Skin of body (tissue), 2 donors: ENCODE measurements around the gene TTC28. TPM values are rescaled to one million over a fixed set of nuclear protein-coding genes. Genes with fewer than 3 reads are reported as not detected.

Experiments
- DNase-seq: peaks from one replicate; lab custom pipeline; 2025; lab: John Stamatoyannopoulos, UW
- total RNA-seq: library from RNA; depleted of rRNA; stranded (reverse); fragments of >200 nt; gene quantifications from one replicate; pipeline ENCODE4 v1.2.3, GENCODE V29; 2014

TTC28 gene
- total RNA-seq, 1 donor from 2014 or later: 29.0 TPM

DNA sequence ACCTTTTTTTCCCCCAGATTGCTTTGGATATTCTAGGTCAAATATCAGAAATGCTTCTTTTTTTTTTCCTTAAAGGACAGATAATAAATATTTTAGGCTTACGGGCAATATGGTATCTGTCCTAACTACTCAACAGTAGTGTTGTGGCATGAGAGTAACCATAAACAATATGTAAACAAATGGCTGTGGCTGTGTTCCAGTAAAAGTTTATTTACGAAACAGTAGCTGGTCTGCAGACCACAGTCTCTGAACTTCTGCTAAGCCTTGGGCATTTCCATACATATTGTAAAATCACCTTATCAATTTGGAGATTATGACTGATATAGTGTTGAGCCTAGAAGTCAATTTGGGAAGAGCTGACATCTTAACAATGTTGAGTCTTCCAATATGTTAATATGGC is 621.6 kb downstream of the TTC28 start:
- DNase-seq: no peak

DNA sequence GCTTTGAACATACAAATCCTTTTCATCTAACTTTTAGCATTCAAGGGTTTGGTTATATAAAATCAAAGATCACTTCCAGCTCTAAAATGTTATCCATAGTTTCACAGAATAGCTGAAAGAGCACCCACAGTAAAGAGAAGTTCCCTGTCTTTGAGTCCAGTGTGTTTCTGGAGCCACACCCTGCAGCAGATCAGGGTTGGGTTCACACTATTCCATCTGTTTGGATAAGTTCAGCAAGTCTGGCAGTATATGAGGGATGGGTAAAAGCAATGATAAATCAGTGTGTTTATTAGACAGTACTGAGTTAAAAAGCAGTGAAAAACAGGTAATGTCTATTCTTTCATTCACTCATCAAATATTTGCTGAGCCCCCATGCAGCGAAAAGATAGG is 624.8 kb downstream of the TTC28 start:
- no peak for DNase-seq

DNA sequence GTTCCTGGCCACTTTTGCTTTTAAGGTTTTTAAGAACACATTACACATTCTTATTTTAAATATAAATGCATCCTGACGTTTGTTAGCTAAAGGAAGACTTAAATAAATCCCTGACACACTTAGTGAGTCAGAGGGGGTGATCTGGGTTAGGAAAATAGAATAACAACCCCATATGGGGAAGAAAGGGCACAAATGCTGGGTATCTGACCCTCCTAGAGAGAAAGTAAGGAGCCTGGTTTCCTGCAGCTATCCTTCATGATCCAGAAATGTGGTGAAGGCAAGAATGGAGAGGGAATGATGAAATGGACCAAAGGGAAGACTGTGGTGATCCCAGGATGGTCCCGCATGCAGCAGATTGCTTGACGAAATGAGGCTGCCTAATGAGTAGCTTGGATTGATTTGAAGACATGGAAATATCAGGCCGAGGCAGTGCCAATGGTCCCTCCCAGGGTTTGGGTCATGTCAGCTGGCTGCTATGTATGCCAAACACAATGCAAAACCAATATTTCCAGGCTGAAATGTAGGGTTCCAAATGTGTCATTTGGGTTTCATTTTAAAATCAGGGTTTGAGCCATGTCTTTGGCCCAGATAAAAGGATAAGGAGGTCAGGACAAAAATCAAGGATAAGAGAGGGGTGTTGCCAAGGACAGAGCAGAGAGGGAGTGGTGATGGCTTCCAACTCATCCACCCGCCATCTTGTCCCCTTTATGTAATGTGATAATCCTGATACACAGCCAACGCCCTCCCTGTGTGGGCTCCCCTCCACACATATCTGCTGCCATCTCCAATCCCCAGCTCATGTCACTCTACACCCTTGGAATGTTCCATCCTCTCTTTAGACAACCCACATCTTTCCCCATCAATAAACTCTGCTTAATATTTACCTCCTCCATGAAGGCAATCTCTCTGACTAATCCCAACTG is 625.5 kb downstream of the TTC28 start:
- no peak for DNase-seq

DNA sequence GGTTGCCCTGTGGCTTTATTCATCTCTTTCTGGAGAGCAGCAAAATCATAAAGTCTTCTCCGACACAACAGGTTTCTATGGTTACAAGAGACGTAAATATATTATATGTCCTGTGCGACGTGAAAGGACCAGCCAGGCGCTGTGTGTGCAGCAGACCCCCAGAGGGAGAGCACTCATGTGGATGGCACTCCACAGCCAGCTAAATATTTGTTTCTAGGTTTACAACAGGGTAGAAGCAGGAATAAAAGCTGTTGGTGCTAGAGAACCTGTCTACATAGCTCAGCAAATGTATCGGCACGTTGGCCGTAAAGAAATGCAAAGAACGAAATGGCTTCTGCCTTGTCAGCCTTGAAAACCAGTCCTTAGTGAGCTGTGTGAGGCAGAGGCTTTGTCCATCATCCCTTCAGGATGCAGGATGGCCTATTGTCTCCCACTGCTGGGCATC is 626.8 kb downstream of the TTC28 start:
- DNase-seq: no peak

DNA sequence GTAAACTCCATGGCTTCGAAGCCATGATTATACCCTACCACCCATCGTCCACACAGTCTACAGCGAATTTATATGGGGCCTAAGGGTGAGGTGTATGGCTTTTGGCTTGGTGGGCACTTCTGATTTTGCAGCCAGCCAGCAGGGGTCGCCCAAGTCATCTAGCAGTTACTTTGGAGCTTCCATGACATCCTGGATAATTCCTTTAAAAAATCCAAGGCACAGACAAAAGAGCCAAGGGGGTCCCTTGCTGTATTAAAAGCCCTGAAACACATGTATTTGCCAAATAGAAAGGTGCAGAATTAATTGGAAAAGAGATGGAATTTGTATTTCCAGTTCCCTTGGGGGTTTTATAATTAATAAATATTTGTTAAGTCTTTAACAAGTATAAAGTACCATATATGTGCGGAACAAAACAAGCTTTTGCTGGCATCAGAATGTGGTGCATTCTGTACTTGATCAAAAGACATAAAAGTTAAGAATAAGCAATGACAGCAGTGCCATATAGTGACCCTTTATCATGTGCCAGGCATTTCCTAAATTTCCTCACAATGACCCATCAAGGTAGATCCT is 627.8 kb downstream of the TTC28 start:
- DNase-seq: peak; percentile 38

DNA sequence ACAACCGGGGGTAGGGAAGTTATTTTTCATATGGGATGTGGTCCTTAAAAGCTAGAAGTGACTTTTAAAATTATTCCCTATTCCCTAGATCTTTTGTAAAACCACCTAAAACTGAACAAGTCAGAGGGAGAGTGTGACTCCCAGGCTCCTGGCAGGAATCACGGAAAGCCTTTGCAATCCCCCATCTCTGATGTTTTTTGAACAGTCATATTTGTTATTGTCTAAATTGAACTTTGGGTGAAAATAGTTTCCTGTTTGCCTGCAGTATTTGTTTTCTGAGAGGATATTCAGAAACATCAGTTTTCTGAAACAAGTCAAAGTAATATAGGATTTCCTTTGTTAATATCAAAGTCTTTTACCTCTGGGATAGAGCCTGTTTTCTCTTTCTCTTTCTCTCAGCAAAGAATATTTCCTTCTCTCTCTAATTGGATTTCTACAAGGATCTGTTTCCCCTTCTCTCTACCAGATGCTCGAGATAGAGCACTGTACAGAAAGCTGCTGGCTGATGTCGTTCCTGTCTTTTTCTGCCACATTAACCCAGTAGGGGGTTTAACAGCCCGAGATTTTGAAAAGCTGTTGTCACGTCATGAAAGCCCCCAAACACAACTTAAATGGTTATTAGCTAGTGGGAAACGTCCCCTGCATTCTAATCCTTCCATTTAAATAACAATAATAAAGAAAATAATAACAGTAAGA is 628.4 kb downstream of the TTC28 start:
- no peak for DNase-seq

DNA sequence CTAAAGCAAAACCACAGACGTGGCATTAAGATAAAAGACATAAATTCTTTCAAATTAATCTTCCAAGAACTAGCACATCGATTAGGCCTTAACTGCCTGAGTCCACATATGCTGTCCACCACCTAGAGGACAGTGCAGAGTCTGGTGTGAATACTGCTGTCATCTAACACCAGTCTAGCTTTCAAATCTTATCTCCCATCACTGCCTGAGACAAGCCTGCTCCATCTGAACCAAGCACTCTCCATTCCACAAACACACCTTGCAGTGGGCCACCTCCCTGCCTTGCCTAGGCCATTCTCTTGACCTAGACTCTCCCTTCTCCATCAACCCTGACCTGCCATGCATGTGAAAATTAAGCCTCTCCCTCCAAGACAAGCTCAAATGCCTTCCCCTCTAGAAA is 631.1 kb downstream of the TTC28 start:
- DNase-seq: no peak

DNA sequence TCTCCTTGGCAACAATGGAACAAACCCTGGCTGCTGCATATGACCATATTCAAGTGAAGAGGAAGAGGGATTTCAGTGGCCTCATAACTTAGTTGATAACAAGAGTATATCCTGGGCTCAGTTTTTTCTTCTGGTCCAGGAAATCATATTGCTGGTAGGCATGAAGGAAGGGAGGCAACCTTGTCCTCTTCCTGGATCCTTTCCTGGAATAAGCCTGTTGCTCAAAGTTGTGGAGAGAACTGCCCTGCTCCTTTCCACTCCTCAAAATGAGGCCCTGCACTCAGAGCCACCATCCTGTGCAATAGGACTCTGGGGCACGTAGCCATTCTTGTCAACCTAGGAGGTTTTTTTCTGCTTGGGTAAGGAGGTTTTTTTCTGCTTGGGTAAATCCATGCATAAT is 631.9 kb downstream of the TTC28 start:
- no peak for DNase-seq

DNA sequence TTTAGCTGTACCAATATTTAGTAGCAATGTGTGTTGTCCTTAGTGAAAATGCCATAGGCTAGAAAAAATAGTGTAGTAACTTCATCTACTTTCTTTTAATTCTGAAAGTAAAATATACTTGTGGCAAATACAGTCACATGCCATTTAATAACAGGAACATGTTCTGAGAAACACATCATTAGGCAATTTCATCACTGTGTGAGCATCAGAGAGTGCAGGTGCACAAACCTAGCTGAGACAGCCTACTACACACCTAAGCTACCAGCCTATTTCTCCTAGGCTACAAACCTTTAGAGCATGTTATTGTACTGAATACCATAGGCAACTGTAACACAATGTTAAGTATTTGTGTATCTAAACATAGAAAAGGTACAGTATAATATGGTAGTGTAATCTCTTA is 633.5 kb downstream of the TTC28 start:
- DNase-seq: no peak

DNA sequence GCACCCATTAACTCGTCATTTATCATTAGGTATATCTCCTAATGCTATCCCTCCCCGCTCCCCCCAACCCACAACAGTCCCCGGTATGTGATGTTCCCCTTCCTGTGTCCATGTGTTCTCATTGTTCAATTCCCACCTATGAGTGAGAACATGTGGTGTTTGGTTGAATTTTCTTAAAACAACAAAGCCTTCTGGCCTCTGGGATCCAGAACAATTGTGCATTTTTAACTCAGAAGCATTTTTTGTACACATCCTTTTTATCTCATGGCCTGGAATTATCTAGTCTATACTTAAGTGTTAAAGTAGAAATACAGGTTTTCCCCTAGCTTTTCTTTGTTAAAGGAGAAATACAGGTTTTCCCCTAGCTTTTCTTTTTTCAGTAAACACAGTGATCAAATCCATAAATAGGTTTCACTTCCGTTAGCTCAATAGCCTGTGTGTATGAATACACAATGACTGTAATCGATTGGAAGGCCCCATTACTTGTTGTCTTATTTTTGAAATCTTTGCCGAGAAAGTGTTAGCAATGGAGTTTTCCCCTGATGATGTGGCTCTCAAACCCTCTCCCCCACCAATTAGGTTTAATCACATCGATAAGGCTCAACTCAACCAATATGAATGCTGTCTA is 635.0 kb downstream of the TTC28 start:
- DNase-seq: no peak

DNA sequence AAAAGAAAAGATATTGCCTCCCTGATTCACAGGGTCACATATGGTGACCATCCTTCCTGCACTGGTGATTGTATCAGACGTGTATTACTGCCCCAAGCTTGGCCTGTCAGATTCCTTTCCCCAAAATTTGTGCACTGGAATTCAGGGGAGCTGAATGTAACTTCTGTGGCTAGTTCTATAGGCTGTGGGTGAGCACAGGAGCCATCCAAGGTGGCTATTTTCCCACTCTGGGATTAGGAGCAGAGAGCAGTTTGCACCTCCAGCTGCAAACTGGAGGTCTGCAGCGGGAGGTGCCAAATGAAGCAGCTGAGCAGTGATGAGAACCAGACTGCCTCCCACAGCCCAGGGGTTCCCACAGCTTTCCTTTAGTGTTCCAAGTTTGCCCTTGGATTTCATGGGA is 636.4 kb downstream of the TTC28 start:
- no peak for DNase-seq

DNA sequence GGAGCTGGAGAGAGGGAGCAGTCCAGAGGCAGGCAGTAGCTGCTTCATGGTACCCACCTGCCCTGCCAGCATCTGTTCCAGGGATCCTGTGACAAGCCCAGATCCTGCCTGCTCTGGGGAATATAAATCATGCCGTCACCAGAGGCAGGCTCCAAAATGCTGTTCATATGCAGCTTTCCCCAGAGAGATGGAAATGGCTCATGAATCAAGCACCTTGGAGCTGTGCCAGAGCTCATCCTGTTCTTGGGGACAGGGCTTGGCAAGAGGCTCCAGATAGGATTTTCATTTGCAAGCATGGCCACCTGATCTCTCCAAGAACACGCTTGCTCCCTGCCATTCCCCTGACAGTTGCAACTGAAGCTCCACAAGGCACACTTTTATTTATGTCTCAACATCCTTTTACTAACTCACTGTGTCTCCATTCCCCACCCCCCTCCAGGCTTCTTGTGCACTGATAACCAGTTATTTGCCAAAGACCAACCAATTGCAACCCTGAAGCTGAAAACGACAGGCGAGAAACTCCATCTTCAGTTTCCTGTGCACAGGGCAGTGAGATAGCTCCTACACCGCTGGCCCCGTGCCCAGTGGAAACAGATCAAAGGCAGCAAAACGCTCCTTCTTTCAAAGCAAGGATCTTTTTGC is 644.8 kb downstream of the TTC28 start:
- peak; percentile 89 for DNase-seq

DNA sequence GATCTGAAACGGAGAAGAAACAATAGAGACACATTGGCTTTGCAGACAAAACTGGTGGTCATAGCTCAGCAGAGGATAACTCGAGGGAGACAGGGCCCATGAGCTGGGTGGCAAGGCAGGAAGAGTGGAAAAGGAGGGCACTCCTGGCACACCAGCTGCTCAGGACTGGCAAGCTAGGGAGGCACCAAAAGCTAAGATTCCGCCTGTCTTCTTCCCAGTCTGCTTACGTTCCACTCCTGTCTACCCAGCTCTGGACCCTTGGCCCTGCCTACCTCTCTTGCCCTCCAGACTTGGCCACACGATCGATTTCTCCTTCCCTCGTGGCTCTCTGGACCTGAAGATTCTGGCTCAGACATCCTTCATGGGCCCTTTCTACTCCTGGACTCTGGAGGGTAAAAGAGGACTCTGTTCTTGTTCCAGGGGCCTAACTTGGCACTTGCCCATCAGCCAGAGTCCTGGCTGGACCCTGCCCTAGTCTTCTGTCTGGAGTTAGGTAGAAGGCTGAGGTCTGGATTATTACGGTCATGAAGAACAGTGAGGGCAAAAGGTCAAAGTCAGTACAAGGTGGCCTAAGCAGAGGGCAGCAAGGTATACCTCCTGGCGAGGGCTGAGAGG is 645.4 kb downstream of the TTC28 start:
- no peak for DNase-seq

DNA sequence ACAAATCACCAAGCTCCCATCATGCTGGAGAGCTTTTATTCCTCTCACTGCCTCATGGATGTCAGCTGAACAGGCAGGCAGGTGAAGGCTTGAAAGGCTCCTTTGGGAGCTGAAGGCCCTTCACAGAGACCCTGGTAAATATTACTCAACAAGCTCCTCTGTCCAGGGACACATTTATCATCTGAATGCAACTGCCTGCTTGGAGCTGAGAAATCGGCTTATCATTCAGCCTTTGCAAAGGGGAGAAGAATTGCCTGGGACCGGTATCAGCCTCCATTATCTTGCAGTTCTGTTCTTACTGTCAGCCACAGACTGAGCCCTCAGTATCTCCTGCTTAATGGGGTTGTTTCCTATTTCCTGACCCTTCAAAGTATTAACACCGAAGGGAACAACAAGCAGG is 646.8 kb downstream of the TTC28 start:
- no peak for DNase-seq

DNA sequence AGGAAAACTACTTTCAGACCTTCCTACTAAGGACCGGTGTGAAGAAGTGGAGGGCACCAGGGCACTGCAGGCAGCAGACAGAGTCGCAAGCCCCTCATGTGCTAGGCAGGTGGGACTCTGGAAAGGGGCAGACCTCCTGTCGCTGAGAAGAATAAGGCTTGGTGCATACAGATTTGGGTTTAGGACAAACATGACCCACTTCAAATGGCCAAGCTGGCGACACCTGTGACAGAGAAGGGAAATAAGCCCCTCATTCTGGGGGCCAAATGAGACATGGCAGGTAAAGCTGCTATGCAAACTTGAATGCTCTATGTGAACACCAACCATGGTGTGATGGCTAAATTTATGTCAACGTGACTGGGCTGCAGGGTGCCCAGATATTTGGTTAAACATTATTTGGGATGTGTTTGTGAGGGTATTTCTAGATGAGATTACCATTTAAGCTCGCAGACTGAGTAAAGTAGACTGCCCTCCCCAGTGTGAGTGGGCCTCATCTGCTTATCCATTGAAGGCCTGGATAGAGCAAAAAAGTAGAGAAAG is 648.2 kb downstream of the TTC28 start:
- no peak for DNase-seq

DNA sequence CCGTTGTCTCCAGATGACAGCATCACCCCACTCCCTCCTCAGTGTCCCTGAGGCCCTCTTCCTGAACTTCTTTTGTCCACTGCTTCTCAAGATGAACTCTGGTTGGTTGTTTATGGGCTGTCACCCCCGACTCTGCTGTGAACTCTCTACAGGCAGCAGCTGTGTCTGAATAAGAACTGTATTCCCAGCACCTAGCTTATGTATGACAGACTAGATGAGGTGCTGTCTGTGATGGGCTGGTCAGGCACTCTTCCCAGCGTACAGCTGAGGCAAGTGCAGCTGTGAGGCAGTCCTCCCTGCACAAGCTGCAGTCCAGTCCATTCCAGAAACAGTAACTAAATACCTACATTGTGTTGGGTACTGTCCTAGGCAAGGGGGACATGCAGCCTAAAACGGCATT is 649.2 kb downstream of the TTC28 start:
- DNase-seq: no peak

DNA sequence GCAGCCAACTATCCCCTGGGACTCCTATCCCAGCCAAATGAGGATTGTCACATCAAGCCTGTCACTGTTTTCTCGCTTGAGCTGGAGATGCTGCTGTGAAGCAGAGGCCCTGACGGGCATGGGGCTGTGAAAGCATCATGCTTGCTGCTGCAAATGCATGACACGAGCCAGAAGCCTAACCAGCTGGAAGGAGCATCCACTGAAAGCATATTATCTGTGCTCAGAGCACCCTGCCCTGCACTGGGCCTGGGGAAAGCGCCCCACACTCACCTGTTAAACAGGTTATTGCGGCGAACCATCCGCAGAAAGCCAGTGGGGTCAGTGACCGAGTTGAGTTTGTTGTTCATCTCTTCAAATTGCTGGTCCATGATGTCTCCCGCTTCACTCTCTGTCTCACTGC is 649.7 kb downstream of the TTC28 start:
- DNase-seq: no peak

DNA sequence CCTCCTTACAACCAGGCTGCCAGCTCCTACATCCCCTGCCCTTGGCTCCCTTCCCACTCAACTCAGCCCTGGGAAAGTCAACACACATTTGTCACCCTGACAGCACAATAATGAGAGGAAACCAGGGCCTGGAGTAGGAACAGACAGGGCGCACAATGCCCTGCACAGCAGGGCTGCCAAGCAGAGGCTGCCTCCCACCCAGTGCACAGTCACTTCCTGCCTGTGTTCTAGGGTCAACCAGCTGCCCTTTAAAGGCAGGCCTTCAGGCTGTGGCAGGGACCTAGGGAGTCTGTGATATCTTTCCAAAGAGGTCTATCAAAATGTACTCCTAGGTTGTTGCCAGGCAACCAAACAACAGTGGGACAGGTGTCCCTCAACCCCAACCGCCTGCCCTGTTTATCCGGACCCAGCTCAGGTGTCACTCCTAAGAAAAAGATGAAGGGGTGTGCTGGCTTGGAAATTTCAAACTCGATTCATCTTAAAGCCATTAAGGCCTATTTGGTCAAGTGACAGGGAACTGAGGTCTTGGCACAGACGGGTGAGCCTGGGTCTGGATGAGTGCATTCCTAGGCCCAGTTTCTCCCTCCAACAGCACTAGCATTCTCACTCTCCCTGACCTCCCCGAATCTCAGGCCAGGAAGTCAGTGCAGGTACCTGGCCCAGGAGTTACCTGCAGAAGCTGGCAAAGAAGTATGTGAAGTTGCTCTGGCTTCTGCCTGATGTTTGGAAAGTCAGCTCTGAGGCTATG is 650.3 kb downstream of the TTC28 start:
- DNase-seq: peak; percentile 46

DNA sequence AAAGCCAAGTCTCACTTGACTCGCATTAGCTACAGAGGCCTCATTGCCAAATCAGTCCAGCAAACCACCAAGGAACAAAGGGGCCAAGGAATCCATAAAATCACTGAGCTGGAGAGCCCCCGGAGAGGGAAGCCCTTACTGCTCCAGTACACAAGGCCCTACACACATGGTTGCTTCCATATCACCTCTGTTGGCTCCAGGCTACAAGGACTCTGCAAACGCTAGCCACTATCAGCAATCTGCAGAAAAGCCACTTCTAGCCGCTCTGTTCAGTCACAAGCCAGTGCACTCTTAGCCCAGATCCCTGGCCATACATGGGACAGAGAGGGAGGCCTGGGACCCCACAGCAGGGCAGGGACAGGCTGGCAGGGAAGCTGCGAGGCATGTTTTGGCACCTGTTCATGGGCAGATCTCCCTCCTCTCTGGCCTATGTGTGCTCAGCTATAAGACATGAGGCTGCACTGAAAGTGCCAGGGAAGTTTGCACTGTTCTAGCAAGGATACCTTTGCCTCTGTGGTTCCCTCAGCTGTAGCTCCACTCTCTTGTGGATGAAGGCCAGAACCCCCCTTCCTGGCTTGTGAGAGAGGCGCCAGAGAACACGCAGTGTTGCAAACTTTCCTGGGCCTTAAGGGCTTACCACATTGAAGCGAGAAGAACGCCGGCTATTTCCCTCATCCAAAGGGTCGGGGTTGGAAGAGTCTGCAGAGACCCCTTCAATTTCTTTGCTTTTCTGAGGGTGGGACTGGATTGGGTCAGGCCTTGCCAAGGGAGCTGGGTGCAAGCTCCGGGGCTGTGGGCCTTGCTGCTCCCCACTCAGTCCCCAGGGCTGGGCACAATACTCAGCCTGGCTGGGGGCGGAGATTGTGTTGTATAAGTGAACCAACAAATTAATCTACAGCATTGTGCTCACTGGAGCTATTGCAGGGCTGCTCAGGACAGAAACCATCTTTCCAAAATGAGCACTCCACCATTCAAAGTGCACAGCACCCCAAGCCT is 651.9 kb downstream of the TTC28 start:
- no peak for DNase-seq
